ENCODE results near the gene MTAP.

DNA sequence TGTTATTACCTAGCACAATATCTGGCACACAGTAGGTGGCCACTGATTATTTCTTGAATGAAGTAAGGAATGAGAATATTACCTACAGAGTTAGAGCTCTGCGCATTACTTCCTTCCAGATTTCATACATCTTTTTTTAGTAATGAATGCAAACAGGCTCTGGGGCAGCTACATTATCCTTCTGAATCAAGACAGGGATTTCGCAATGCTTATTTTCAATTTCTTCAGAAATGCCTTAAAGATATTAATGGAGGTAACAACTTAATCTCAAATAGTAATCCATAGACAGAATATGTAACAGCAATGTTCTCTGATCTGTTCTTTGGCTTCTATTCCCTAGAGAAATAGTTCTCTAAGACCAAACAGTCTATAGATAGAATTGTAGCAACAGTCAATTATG is 159.1 kb downstream of the MTAP start:
- TF ChIP-seq CTCF (IDR thresholded peaks at IDR 0.05; ENCODE audit: low read depth, low read length) (no peak), EZH2phosphoT487 (IDR thresholded peaks at IDR 0.05; ENCODE audit: low read depth) (no peak)
